Neural cell (in vitro differentiated cells): ENCODE measurements around the gene ZBTB12.

Experiments
- EP300 ChIP-seq: fragments of 450-650 bp; conservative IDR thresholded peaks from 2 replicates; pipeline ENCODE4 v1.6.1; 2014; ENCODE audit warnings: antibody characterized with exemption, mild to moderate bottlenecking, moderate library complexity; ENCODE audit not compliant: poor library complexity, severe bottlenecking
- EZH2 ChIP-seq: fragments of 200-600, 300-800 bp; shearing (Covaris generic), sonication (generic); IDR thresholded peaks from 2 replicates; pipeline ENCODE4 v1.6.1; 2014; ENCODE audit warnings: antibody characterized with exemption, low read length, borderline replicate concordance, mild to moderate bottlenecking; ENCODE audit not compliant: insufficient read depth, poor library complexity, severe bottlenecking
- POLR2AphosphoS5 ChIP-seq: IDR thresholded peaks from 2 replicates; pipeline ENCODE4 v1.6.1; 2012
- TAF1 ChIP-seq: IDR thresholded peaks from 2 replicates; pipeline ENCODE4 v1.6.1; 2012; ENCODE audit warnings: low read depth
- TF ChIP-seq, protein P1 (sequence below): fragments of 450-650 bp; IDR thresholded peaks from 2 replicates; pipeline ENCODE4 v1.5.1; 2014; ENCODE audit warnings: antibody characterized with exemption, mild to moderate bottlenecking, moderate library complexity; ENCODE audit not compliant: poor library complexity, severe bottlenecking

- TF ChIP-seq, protein P1, sequence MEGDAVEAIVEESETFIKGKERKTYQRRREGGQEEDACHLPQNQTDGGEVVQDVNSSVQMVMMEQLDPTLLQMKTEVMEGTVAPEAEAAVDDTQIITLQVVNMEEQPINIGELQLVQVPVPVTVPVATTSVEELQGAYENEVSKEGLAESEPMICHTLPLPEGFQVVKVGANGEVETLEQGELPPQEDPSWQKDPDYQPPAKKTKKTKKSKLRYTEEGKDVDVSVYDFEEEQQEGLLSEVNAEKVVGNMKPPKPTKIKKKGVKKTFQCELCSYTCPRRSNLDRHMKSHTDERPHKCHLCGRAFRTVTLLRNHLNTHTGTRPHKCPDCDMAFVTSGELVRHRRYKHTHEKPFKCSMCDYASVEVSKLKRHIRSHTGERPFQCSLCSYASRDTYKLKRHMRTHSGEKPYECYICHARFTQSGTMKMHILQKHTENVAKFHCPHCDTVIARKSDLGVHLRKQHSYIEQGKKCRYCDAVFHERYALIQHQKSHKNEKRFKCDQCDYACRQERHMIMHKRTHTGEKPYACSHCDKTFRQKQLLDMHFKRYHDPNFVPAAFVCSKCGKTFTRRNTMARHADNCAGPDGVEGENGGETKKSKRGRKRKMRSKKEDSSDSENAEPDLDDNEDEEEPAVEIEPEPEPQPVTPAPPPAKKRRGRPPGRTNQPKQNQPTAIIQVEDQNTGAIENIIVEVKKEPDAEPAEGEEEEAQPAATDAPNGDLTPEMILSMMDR = no peak
- TF ChIP-seq POLR2AphosphoS5 (no peak), EZH2 (no peak), TAF1 (no peak), EP300 (no peak)
Observed at GRCh38 chr6:31874084-31874670, 27.7 kb downstream of the ZBTB12 start.
